WTC11 (cell line): ENCODE data around the gene LCLAT1.

Experiments
- CREB1 ChIP-seq: sonication (generic); formaldehyde crosslinking; IDR thresholded peaks from 2 replicates; pipeline ENCODE4 v1.8.0; 2023; ENCODE audit warnings: mild to moderate bottlenecking, missing genetic modification reagents
- MLX ChIP-seq: sonication (generic); formaldehyde crosslinking; IDR thresholded peaks from 2 replicates; pipeline ENCODE4 v1.8.1; 2023; ENCODE audit warnings: mild to moderate bottlenecking, missing genetic modification reagents, moderate library complexity
- NR1H2 ChIP-seq: sonication (generic); formaldehyde crosslinking; IDR thresholded peaks from 2 replicates; pipeline ENCODE4 v1.9.0; 2021; ENCODE audit warnings: mild to moderate bottlenecking, moderate library complexity, missing genetic modification reagents
- NR2C2 ChIP-seq: sonication (generic); formaldehyde crosslinking; IDR thresholded peaks from 2 replicates; pipeline ENCODE4 v1.8.0; 2022; ENCODE audit warnings: mild to moderate bottlenecking, missing genetic modification reagents
- ZNF121 ChIP-seq: sonication (generic); formaldehyde crosslinking; IDR thresholded peaks from 2 replicates; pipeline ENCODE4 v1.8.0; 2023; ENCODE audit warnings: missing genetic modification reagents
- ZNF232 ChIP-seq: sonication (generic); formaldehyde crosslinking; IDR thresholded peaks from 2 replicates; pipeline ENCODE4 v1.8.0; 2022; ENCODE audit warnings: mild to moderate bottlenecking, missing genetic modification reagents
- ZNF396 ChIP-seq: fragments of 250-450 bp; sonication (Bioruptor Pico); IDR thresholded peaks from 2 replicates; pipeline ENCODE4 v1.8.0; 2021; ENCODE audit warnings: mild to moderate bottlenecking, moderate library complexity, borderline replicate concordance
- TF ChIP-seq, protein P1 (sequence below): fragments of 200-600 bp; IDR thresholded peaks from 2 replicates; pipeline ENCODE4 v1.8.0; 2022; ENCODE audit warnings: antibody characterized with exemption
- TF ChIP-seq, protein P2 (sequence below): sonication (generic); formaldehyde crosslinking; IDR thresholded peaks from 2 replicates; pipeline ENCODE4 v1.8.1; 2022; ENCODE audit warnings: mild to moderate bottlenecking, moderate library complexity, missing genetic modification reagents
- TF ChIP-seq, protein P3 (sequence below): sonication (generic); formaldehyde crosslinking; IDR thresholded peaks from 2 replicates; pipeline ENCODE4 v1.8.0; 2023; ENCODE audit warnings: missing genetic modification reagents

DNA sequence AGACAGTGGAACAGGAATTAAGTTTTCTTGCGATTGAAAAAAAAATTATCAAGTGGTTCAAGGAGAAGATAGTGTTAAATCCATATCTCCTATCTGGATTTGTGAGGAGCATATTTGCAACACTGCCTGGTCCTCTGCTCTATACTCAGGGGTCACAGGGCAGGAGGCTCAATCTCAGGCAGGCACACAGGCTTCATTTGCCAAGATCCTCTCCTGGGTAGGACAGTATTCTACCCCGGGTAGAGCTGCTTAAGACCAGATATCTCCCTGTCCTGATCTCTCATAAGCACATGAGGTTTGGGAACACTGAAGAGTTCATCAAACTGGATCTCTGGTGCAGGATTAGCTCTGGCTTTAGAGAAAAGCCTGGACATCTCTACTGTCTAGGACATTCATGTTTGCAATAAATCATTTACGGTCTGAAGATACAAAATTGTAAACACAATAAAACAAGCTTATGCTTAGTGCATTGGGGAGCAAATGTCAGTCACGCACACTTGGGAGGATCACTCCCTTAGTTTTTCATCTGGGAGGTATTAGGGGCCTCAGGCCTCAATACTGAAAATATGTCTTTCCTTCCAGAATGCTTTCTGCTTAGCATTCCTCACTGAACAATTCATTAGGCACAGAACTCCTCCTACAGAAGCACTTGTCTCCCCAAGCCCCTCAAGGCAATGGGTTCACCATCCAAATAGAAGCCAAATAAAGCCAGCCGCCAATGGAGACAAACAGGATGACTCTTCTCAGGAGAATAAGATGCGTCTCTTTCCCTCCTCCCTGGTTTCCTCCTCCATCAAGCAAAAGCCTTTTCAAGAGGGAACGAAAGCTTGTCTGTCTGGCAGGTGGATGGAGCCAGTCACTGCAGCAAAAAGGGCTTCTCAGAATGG lies 34.1 kb upstream of the LCLAT1 start:
- TF ChIP-seq, protein P1, sequence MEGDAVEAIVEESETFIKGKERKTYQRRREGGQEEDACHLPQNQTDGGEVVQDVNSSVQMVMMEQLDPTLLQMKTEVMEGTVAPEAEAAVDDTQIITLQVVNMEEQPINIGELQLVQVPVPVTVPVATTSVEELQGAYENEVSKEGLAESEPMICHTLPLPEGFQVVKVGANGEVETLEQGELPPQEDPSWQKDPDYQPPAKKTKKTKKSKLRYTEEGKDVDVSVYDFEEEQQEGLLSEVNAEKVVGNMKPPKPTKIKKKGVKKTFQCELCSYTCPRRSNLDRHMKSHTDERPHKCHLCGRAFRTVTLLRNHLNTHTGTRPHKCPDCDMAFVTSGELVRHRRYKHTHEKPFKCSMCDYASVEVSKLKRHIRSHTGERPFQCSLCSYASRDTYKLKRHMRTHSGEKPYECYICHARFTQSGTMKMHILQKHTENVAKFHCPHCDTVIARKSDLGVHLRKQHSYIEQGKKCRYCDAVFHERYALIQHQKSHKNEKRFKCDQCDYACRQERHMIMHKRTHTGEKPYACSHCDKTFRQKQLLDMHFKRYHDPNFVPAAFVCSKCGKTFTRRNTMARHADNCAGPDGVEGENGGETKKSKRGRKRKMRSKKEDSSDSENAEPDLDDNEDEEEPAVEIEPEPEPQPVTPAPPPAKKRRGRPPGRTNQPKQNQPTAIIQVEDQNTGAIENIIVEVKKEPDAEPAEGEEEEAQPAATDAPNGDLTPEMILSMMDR: no peak
- TF ChIP-seq MLX (CRISPR knock-in tag) (no peak), ZNF232 (CRISPR knock-in tag) (no peak), ZNF396 (CRISPR knock-in tag) (no peak), NR2C2 (no peak), NR1H2 (no peak), CREB1 (CRISPR knock-in tag) (no peak), ZNF121 (CRISPR knock-in tag) (no peak)
- TF ChIP-seq, protein P2, sequence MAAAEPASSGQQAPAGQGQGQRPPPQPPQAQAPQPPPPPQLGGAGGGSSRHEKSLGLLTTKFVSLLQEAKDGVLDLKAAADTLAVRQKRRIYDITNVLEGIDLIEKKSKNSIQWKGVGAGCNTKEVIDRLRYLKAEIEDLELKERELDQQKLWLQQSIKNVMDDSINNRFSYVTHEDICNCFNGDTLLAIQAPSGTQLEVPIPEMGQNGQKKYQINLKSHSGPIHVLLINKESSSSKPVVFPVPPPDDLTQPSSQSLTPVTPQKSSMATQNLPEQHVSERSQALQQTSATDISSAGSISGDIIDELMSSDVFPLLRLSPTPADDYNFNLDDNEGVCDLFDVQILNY (CRISPR knock-in tag): no peak
- TF ChIP-seq, protein P3, sequence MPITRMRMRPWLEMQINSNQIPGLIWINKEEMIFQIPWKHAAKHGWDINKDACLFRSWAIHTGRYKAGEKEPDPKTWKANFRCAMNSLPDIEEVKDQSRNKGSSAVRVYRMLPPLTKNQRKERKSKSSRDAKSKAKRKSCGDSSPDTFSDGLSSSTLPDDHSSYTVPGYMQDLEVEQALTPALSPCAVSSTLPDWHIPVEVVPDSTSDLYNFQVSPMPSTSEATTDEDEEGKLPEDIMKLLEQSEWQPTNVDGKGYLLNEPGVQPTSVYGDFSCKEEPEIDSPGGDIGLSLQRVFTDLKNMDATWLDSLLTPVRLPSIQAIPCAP (CRISPR knock-in tag): no peak
